Measurements from ENCODE around the gene MAP3K21. TPM values are rescaled to one million over a fixed set of nuclear protein-coding genes. Genes with fewer than 3 reads are reported as not detected.

The MAP3K21 gene
- total and polyA plus RNA-seq, 2 of the 8 experiments (the other 6 are each of a cell fraction or from before 2014, with no cell fraction given) = 21.2 to 21.8 TPM

DNA sequence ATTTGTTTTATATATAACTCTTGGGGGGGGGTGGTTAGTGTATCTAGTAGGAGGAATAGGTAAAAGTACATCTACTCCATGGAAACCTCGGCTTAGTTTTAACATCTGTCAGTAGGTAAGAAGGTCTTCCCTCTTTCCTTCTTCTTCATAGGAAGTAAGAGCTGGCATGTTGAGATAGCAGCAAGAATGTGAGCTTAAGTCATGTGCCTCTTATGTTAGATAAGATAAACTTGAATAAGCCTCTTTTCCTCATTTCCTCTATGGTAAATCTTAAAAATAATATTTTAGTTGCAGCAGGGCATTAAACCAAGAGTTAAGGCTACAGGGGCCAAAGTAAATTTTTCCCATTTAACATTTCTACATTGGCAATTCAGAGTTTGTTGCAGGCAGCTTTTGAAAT is 100.4 kb downstream of the MAP3K21 start:
- no peak overlapping the region for H2BK120ac ChIP-seq (replicated peaks; ENCODE audit: low read depth, low read length)
- DNase-seq (ENCODE audit: low read depth in 1 of 2, low spot score in 2 of 2) (no peak), FAIRE-seq (no peak)
- H3K4me2 ChIP-seq (ENCODE audit: insufficient read depth in 1 of 2, low read depth in 2 of 2, low read length in 2 of 2) = no peak overlapping the region
- no peaks in the 10 kb centered on the region for H4K20me1 ChIP-seq (replicated peaks in 1 of 2; ENCODE audit: control insufficient read depth in 1 of 2, insufficient read depth in 2 of 2, low read length in 2 of 2)
- H3K9me3 ChIP-seq (ENCODE audit: insufficient read depth in 2 of 2, low read depth in 1 of 2, low read length in 1 of 2) = no peaks in the 10 kb centered on the region
- H3K4ac ChIP-seq (replicated peaks; ENCODE audit: insufficient read length, low read depth, low read length) = no peak overlapping the region
- CTCF ChIA-PET (ENCODE audit: partially characterized antibody) = interaction anchor here (1.1 to 3.9 kb wide), 2 partner anchors 13 to 684 kb away, joined by 3 to 16 read pairs; no protein-coding TSS in a partner anchor
- H3K23me2 ChIP-seq (ENCODE audit: low read depth, low read length) = no peaks in the 10 kb centered on the region
- no peak overlapping the region for H2BK12ac ChIP-seq (ENCODE audit: low read depth, low read length)
- H3K9ac ChIP-seq (replicated peaks in 1 of 4; ENCODE audit: extremely low read depth in 1 of 4, low read depth in 3 of 4, low read length in 3 of 4) = no peak overlapping the region
- H3K79me2 ChIP-seq (ENCODE audit: control insufficient read depth in 1 of 2, insufficient read depth in 2 of 2, low read length in 2 of 2) = no peaks in the 10 kb centered on the region
- H3K4me3 ChIP-seq (ENCODE audit: extremely low read depth in 1 of 4, insufficient read depth in 2 of 4, low read depth in 3 of 4, low read length in 4 of 4) = no peak overlapping the region
- 77% methylated on average over 1 of the region's 1 CpG; no CpG with 5 or more reads in 1 of the 2 experiments for WGBS, 2 experiments (ENCODE audit: extremely low coverage in 1 of 2, insufficient coverage in 1 of 2, insufficient read length in 1 of 2, insufficient replicate concordance in 2 of 2, low coverage in 1 of 2, low lambda C conversion rate in 2 of 2, missing lambda C conversion rate in 1 of 2)
- no peak overlapping the region for H2BK20ac ChIP-seq (ENCODE audit: low read length)
- no peak overlapping the region for H4K91ac ChIP-seq (replicated peaks; ENCODE audit: insufficient read length, low read length)
- H3K36me3 ChIP-seq (ENCODE audit: control insufficient read depth in 2 of 4, insufficient read depth in 4 of 4, low read length in 3 of 4) = no peaks in the 10 kb centered on the region
- H3K27ac ChIP-seq (ENCODE audit: low read depth, low read length) = no peak overlapping the region
- H2AFZ ChIP-seq (ENCODE audit: low read length) = no peak overlapping the region
- no peak overlapping the region for H2BK15ac ChIP-seq (ENCODE audit: low read length)
- H2BK5ac ChIP-seq (ENCODE audit: low read depth, low read length) = no peak overlapping the region
- H3K4me1 ChIP-seq (replicated peaks in 1 of 4; ENCODE audit: control insufficient read depth in 3 of 4, insufficient read depth in 4 of 4, low read length in 3 of 4) = no peaks in the 10 kb centered on the region
- H3K18ac ChIP-seq (ENCODE audit: extremely low read depth, low read length) = no peak overlapping the region
- H4K5ac ChIP-seq (ENCODE audit: insufficient read length, low read depth, low read length) = no peak overlapping the region
- H3K79me1 ChIP-seq (ENCODE audit: low read depth, low read length) = no peaks in the 10 kb centered on the region
- TF ChIP-seq EZH2 (IDR thresholded peaks at IDR 0.05; ENCODE audit: low read depth, low read length, severe bottlenecking) (no peak), POU5F1 (IDR thresholded peaks at IDR 0.05; ENCODE audit: low read depth, low read length) (no peak), SAP30 (IDR thresholded peaks at IDR 0.05; ENCODE audit: insufficient read depth, insufficient replicate concordance, low read length) (no peak), TEAD4 (IDR thresholded peaks at IDR 0.05; ENCODE audit: low read depth, low read length) (no peak)
- no peaks in the 10 kb centered on the region for H3K27me3 ChIP-seq (replicated peaks in 1 of 4; ENCODE audit: control insufficient read depth in 3 of 4, extremely low read depth in 1 of 4, insufficient read depth in 3 of 4, low read length in 3 of 4)
- H3K14ac ChIP-seq (ENCODE audit: insufficient read length) = no peak overlapping the region
- H3K23ac ChIP-seq (ENCODE audit: insufficient read length) = no peak overlapping the region
- no peak overlapping the region for H2AK5ac ChIP-seq (ENCODE audit: low read depth, low read length)
- no peak overlapping the region for H4K8ac ChIP-seq (ENCODE audit: extremely low read depth, insufficient read depth, low read length)
- H3K56ac ChIP-seq (replicated peaks; ENCODE audit: insufficient read length, low read depth, low read length) = no peak overlapping the region
- POLR2A ChIA-PET (ENCODE audit: partially characterized antibody) = no interaction called here

Data from H1 (cell line).